GM18873 (cell line): ENCODE data around the gene ZNRF1.

Experiments
- ATAC-seq: cut with Tn5 transposase; IDR thresholded peaks from one replicate; pipeline ENCODE4 v1.9.1; 2021; ENCODE audit warnings: mild to moderate bottlenecking, moderate library complexity, moderate number of reproducible peaks; ENCODE audit not compliant: unreplicated experiment, low FRiP score

ZNRF1 gene

DNA sequence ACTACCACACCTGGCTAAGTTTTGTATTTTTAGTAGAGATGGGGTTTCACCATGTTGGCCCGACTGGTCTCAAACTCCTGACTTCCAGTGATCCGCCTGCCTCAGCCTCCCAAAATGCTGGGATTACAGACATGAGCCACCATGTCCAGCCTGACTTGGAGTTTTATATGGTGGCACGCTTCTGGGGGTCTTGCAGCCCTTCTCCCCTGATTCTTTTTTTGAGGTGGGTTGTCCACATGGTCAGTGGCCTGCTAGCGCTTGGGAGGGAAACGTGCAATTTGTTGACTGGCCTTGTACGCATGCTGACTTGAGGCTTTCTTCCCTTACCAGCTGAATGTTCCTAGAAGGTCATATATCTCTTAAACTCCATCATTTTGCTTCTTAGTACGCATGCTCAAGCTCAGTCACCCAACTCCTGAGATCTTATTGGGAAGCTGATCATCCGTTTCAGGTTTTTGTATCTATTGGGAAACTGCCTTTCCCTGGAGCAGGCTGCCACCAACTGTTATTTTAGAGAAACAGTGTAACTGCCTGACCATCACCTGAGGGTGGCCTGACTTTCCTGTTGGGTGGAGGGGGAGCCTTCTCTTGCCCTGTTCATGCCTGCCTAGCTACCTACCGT, 131.4 kb downstream of the ZNRF1 start:
- no peak for ATAC-seq

DNA sequence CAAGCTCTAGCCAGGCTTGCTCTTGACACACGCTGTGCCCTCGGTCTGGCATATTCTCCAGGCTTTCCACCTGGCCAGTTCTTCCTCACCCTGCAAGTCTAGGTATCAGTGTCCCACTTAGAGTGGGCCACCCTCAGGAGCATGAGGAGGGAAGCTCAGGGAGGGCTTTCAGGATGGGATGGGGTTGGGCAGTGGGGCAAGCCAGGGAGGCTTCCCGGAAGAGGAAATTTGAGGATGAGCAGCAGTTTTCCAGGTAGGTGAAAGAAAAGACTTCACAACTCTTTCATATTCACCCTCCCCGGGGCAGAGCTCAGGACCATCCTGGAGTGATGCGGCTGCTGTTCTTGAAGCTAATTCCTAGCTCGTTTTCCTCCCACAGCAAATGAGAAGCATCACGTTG, 132.3 kb downstream of the ZNRF1 start:
- no peak for ATAC-seq

DNA sequence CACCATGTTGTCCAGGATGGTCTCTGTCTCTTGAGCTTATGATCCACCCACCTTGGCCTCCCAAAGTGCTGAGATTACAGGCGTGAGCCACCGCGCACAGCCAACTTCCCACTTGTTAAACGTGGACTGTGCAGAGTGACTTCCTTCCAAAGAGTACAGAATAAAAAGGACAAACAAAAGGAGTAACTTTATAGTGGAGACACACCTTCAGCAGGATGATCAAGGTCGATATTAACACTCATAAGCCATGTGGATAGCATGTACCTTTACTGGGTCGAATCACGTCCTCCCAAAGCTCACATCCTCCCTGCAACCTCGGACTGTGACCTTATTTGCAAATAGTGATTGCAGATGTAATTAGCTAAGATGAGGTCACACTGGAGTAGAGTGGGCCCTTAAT, 139.4 kb downstream of the ZNRF1 start:
- no peak for ATAC-seq

DNA sequence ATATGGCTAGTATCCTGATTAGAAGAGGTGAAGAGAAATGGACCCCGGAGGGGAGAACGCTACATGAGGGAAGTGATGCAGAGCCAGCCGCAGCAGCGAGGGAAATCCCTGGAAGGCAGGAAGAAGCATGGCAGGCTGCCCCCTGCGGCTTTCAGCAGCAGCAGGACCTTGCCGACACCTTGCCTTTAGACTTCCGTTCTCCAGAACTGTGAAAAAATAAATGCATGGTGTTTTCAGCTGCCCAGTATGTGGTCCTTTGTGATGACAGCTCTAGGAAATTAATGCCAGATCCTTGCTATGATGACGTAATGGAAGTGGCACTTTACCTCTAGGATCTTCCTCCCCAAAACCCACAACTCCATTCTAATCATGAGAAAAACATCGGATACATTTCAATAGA, 139.8 kb downstream of the ZNRF1 start:
- no peak for ATAC-seq

DNA sequence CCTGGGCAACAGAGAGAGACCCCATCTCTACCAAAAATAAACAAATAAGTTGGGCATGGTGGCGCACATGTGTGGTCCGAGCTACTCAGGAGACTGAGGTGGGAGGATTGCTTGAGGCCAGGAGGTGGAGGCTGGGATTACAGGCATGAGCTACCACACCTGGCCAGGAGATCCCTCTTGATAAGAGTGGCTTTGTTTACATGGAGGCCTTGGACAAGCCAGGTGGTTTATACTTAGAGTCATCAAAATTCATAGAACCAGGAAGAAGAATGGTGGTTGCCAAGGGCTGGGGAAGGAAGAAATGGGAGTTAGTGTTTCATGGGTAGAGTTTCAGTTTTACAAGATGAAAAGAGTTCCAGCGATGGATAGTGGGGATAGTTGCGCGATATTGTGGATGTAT, 140.7 kb downstream of the ZNRF1 start:
- no peak for ATAC-seq

DNA sequence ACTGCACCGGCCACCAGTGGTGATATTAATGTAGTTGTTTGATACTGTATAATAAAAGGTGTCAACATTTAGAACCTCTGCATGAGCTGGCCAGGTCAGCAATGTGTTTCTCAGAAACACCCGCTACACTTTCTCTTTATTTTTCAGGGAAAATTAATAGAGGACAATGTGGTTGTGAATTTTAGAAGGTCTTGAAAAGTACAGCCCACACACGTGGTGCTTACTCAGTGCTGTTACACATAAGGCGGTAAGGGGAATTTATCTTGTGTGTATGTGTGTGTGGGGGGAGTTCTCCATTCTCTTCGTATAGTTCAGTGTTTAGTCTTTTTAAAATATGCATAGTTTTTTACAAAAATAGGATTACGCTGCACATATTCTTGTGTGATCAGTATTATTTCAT, 145.1 kb downstream of the ZNRF1 start:
- no peak for ATAC-seq

DNA sequence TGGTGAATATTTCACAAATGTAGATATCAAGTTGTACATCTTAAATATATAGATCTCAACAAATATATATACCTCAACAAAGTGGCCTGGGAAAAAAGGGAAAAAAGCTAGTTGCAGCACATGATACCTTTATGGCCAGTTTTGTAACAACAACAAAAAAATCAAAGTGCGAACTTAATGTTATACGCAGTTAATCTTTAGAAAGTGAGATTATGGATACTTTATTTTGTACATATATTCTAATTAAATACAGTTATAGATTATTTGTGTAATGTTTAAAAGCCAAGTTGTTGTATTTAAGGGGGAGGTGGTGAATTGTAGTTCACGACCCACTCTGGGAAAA, 149.1 kb downstream of the ZNRF1 start:
- ATAC-seq = no peak

DNA sequence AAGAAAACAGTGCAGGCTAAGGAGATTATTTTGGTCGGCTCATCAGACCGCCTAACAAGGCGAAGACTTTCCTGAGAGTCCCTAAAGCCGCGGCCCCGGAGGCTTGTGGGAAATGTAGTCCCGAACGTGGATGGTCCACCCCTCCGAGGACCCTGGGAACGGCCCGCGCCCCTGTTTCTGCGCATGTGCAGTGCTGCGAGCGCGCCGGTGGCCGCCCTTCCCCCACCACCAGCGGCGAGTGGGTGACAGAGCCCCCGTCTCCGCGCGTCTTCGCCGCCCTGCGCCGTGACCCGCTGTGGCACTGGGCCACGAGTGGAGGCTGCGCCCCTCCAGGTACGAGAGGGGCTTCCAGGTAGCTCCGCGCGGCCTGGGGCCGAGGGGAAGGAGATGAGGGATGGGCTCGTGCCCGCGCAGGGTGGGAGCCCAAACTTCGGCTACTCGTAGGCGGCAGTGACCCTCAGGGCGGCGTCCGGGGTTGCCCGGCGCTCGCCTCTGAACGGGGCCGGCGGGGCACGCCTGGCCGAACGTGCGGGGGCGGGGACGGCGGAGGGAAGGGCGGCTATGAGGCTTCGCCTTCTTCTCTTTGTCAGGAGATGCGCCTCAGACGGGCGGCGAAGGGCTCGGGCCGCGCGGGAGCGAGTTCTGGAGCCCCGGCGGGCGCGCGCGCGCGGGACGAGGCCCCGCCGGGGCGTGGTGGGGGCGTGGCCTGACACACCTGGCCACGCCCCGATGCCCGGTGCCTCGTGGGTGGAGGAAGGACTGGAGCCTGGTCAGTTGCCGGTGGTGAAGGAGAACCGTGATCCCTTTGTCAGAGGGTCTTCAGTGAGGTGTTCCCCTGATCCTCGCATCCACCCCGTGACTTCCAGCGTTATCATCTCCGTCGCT, 149.7 kb downstream of the ZNRF1 start, which contains the start of gene ZFP1:
Gene ZFP1 (plus strand): TSS at position 214 of the 885 bp plus-strand sequence. CDS start 4,428 bp downstream, outside the sequence.
- peak; percentile 75 for ATAC-seq

DNA sequence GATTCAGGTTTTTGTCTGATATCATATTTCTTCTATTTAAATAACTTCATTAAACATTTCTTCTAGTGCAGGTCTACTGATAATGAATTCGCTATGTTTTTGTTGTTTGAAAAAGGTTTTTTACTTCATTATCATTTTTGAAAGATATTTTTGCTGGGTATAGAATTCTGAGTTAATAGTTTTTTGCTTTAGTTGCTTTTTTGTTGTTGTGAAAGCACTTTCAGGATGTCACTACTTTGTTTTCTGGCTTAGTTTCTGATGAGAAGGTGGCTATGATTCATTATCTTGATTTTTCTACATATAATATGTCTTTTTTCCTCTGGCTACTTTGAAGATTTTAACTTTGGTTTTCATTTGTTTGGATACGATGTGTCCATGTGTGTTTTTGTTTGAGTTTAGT, 153.0 kb downstream of the ZNRF1 start:
- no peak for ATAC-seq

DNA sequence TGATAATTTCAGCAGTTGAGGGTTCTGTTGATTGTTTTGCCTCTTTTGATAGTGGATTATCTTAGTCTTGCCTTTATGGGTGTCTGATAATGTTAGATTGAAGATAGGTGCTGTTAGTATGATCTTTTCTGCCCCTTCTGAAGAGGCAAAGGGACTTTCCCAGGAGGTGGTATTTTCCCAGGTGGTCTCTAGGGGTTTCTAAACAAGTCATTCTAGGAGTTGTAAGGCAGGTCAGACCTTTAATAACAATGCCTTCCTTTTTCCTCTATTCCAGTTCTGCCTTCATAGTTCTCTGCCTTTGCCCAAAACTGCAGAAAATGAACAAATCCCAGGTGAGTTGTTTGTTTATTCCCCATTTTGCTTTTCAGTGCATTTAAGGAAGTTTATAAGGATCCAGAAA, 153.8 kb downstream of the ZNRF1 start:
- no peak for ATAC-seq

DNA sequence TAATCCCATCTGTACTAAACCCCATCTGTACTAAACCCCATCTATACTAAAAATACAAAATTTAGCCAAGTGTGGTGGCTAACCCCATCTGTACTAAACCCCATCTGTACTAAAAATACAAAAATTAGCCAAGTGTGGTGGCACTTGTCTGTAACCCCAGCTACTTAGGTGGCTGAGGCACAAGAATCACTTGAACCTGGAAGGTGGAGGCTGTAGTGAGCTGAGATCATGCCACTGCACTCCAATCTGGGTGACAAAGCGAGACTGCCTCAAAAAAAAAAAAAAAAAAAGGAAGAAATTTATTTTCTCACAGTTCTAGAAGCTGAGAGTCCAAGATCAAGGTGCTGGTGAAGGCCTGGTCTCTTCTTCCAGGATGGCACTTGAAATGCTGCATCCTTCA, 161.6 kb downstream of the ZNRF1 start:
- ATAC-seq = no peak
